Measurements from ENCODE around the gene CUL3.

The CUL3 gene

DNA sequence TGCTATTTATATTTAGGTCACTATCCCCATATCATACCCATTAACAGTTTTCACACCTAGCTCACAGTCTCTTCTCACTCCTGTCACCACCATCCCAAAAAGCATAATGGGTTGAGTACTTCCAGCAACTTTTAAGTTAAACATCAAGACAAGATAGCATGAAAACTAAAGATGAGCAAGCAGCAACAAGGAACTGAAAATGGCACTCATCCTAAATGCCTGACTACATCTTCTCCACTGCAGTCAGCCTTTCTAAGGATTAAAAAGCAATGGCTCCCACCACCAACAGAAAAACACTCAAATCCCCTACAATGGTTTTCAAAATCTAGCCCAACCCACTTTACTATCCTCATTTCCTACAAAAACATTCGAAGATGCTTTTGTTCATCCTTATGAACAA, 38.2 kb downstream of the CUL3 start:
- H3K4me1 ChIP-seq (ENCODE audit: control insufficient read depth in 1 of 2, insufficient read depth in 2 of 2, low read length in 2 of 2) = peaks cover 0 to 6% of the 10 kb centered on the region in 2 donors
- H3K36me3 ChIP-seq (ENCODE audit: control insufficient read depth in 1 of 2, insufficient read depth in 2 of 2, low read length in 2 of 2) = peaks cover 0 to 5% of the 10 kb centered on the region in 2 donors
- no peak overlapping the region for H3K4me3 ChIP-seq (ENCODE audit: low read depth in 1 of 2, low read length in 2 of 2)
- no peaks in the 10 kb centered on the region for H3K27me3 ChIP-seq (ENCODE audit: control insufficient read depth in 1 of 2, insufficient read depth in 2 of 2, low read length in 2 of 2)
- H3K27ac ChIP-seq (ENCODE audit: low read depth, low read length) = no peak overlapping the region
- H3K9ac ChIP-seq (ENCODE audit: low read depth in 1 of 2, low read length in 2 of 2) = no peak overlapping the region
- no peaks in the 10 kb centered on the region for H3K9me3 ChIP-seq (ENCODE audit: control insufficient read depth in 1 of 2, low read length in 2 of 2)

DNA sequence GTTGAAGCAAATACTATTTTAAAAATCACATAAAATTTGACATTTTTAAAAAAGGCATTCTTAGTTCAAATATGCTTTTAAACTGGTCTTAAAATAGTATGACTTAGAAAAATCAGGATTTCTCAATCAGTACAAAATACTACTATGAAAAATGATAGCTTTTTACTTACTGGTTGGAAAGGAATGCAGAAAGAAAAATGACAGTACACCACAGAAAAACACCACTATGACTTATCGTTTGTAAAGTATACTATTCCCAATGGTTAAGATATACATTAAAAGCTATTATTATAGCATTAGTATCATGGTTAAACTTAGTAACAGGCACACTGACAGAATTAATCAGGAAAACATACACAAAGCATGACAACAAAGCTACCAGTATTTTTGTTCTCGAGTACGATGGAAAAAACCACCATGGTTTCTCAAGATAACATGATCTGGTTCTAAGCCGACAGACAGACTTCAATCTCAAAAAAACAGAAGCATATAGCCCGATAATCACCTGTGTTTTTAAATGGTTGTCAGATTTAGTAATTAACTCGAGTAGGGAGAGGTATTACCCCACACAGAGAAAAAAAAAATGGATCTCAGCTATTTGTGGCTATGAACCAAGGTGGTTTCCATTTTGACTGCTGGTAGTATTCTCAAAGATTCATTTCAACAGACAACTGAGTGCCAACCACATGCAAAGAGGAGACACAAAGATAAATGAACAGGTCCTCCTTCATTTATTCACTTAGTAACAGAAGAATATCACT, 39.1 kb downstream of the CUL3 start:
- peaks cover 0 to 5% of the 10 kb centered on the region in 2 donors for H3K36me3 ChIP-seq (ENCODE audit: control insufficient read depth in 1 of 2, insufficient read depth in 2 of 2, low read length in 2 of 2)
- no peak overlapping the region for H3K27ac ChIP-seq (ENCODE audit: low read depth, low read length)
- peaks cover 0 to 6% of the 10 kb centered on the region in 2 donors for H3K4me1 ChIP-seq (ENCODE audit: control insufficient read depth in 1 of 2, insufficient read depth in 2 of 2, low read length in 2 of 2)
- H3K9ac ChIP-seq (ENCODE audit: low read depth in 1 of 2, low read length in 2 of 2) = no peak overlapping the region
- H3K9me3 ChIP-seq (ENCODE audit: control insufficient read depth in 1 of 2, low read length in 2 of 2) = no peaks in the 10 kb centered on the region
- H3K4me3 ChIP-seq (ENCODE audit: low read depth in 1 of 2, low read length in 2 of 2) = no peak overlapping the region
- no peaks in the 10 kb centered on the region for H3K27me3 ChIP-seq (ENCODE audit: control insufficient read depth in 1 of 2, insufficient read depth in 2 of 2, low read length in 2 of 2)

DNA sequence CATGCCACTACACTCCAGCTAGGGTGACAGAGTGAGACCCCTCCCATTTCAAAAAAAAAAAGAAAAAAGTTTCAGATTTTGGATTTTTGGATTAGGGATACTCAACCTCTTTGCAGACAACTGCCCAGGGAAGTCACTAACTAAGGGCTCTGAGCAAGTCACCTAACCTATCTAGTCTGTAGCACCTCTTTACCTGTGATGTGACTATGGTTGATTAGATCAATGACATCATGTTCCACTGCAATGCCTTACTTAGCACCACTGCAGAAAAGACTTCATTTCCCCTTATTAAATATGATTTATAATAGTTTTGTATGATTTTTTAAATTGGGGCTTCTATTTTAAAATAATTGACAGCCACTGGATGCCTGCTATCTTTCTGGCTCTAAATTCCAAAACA, 41.2 kb downstream of the CUL3 start:
- H3K27me3 ChIP-seq (ENCODE audit: control insufficient read depth in 1 of 2, insufficient read depth in 2 of 2, low read length in 2 of 2) = no peaks in the 10 kb centered on the region
- H3K9ac ChIP-seq (ENCODE audit: low read depth in 1 of 2, low read length in 2 of 2) = no peak overlapping the region
- peaks cover 4 to 16% of the 10 kb centered on the region in 2 donors for H3K36me3 ChIP-seq (ENCODE audit: control insufficient read depth in 1 of 2, insufficient read depth in 2 of 2, low read length in 2 of 2)
- no peaks in the 10 kb centered on the region for H3K9me3 ChIP-seq (ENCODE audit: control insufficient read depth in 1 of 2, low read length in 2 of 2)
- peaks cover 0 to 6% of the 10 kb centered on the region in 2 donors for H3K4me1 ChIP-seq (ENCODE audit: control insufficient read depth in 1 of 2, insufficient read depth in 2 of 2, low read length in 2 of 2)
- H3K4me3 ChIP-seq (ENCODE audit: low read depth in 1 of 2, low read length in 2 of 2) = no peak overlapping the region
- no peak overlapping the region for H3K27ac ChIP-seq (ENCODE audit: low read depth, low read length)

DNA sequence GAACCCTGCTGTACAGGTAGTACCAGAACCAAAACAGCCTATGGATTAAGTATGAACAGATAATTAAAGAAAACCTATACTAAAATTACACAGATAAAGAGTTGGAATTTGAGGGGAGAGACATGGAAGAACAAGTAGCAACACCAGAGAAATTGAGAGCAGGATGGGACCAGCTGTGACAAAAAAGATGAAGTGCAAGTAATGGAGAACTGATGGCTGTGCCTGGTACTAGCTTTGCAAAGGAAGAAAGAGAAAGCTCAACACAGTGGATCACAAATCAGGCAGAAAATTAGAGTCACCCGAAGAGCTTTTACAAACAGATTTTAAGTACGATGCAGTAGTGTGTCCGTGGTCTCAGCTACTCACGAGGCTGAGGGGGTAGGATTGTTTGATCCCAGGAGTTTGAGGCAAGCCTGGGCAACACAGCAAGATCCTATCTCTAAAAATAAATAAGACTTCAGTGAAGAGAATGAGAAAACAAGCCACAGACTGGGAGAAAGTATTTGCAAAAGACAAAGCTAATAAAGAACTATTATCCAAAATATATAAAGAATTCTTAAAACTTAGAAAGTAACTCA, 46.5 kb downstream of the CUL3 start:
- H3K9ac ChIP-seq (ENCODE audit: low read depth in 1 of 2, low read length in 2 of 2) = no peak overlapping the region

DNA sequence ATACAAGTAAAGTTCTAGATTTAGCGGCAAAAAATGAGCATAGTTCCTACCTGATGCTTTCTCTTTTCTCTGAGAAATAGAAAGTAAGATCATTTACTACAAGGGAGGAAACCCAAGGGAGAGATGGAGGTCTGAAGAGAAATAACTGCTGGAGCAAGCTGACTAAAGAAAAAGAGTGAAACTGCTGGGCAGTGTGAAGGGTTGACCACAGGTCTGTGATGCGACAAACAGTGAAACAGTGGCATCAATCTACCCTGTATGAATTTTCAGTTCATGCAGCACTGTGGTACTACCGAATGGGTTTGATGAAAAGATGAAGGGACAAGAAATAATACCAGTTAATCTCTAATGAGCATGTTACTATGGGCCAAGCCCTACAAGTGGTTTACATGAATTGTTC, 52.2 kb downstream of the CUL3 start:
- Histone ChIP-seq H3K9ac (ENCODE audit: low read depth in 1 of 2, low read length in 2 of 2) (no peak overlapping the region), H3K36me3 (ENCODE audit: control insufficient read depth in 1 of 2, insufficient read depth in 2 of 2, low read length in 2 of 2) (peaks cover 8 to 11% of the 10 kb centered on the region in 2 donors), H3K27ac (ENCODE audit: low read depth, low read length) (no peak overlapping the region), H3K4me1 (ENCODE audit: control insufficient read depth in 1 of 2, insufficient read depth in 2 of 2, low read length in 2 of 2) (no peaks in the 10 kb centered on the region), H3K9me3 (ENCODE audit: control insufficient read depth in 1 of 2, low read length in 2 of 2) (no peaks in the 10 kb centered on the region), H3K4me3 (ENCODE audit: low read depth in 1 of 2, low read length in 2 of 2) (no peak overlapping the region), H3K27me3 (ENCODE audit: control insufficient read depth in 1 of 2, insufficient read depth in 2 of 2, low read length in 2 of 2) (no peaks in the 10 kb centered on the region)

More for the DNA sequence above, 46.5 kb downstream of the CUL3 start:
- Histone ChIP-seq H3K9me3 (ENCODE audit: control insufficient read depth in 1 of 2, low read length in 2 of 2) (no peaks in the 10 kb centered on the region), H3K27me3 (ENCODE audit: control insufficient read depth in 1 of 2, insufficient read depth in 2 of 2, low read length in 2 of 2) (no peaks in the 10 kb centered on the region), H3K36me3 (ENCODE audit: control insufficient read depth in 1 of 2, insufficient read depth in 2 of 2, low read length in 2 of 2) (peaks cover 4 to 23% of the 10 kb centered on the region in 2 donors), H3K4me1 (ENCODE audit: control insufficient read depth in 1 of 2, insufficient read depth in 2 of 2, low read length in 2 of 2) (no peaks in the 10 kb centered on the region), H3K4me3 (ENCODE audit: low read depth in 1 of 2, low read length in 2 of 2) (no peak overlapping the region), H3K27ac (ENCODE audit: low read depth, low read length) (no peak overlapping the region)

DNA sequence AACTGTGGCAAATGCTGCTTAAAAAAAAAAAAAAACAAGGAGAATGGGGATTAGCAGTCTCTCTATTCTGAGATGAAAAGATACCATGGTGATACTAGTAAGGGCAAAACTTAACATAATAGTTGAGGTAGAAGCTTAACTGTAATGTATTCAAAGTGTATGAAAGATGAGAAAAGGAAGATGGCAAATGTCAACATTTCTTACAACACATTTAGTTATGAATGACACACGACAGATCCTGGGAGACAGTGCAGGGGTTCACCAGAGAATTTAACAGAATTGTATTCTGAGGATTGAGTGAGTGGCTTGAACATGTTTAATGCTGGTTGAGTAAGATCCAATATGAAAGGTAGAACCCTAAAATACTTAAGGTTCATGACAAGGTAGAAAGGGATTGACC, 52.7 kb downstream of the CUL3 start:
- Histone ChIP-seq H3K4me3 (ENCODE audit: low read depth in 1 of 2, low read length in 2 of 2) (no peak overlapping the region), H3K4me1 (ENCODE audit: control insufficient read depth in 1 of 2, insufficient read depth in 2 of 2, low read length in 2 of 2) (no peaks in the 10 kb centered on the region), H3K27me3 (ENCODE audit: control insufficient read depth in 1 of 2, insufficient read depth in 2 of 2, low read length in 2 of 2) (no peaks in the 10 kb centered on the region), H3K27ac (ENCODE audit: low read depth, low read length) (no peak overlapping the region), H3K36me3 (ENCODE audit: control insufficient read depth in 1 of 2, insufficient read depth in 2 of 2, low read length in 2 of 2) (peaks cover 8 to 11% of the 10 kb centered on the region in 2 donors), H3K9ac (ENCODE audit: low read depth in 1 of 2, low read length in 2 of 2) (no peak overlapping the region), H3K9me3 (ENCODE audit: control insufficient read depth in 1 of 2, low read length in 2 of 2) (no peaks in the 10 kb centered on the region)

DNA sequence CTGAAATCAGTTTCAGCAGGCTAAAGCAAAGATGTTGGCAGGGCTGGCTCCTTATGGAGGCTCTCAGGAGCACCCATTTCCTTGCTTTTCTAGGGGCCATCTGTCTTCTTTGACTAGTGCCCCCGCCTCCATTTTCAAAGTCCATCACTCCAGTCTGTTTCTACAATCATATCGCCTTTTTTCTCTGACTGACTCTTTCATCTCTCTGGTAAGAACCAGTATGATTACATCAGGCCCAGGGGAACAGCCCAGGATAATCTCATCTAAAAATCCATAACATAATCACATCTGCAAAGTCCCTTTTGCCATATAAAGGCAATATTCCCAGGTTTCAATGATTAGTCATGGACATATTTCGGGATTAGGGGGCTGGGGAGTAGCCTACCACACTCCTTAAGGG, 57.0 kb downstream of the CUL3 start:
- Histone ChIP-seq H3K27ac (ENCODE audit: low read depth, low read length) (no peak overlapping the region), H3K9me3 (ENCODE audit: control insufficient read depth in 1 of 2, low read length in 2 of 2) (no peaks in the 10 kb centered on the region), H3K27me3 (ENCODE audit: control insufficient read depth in 1 of 2, insufficient read depth in 2 of 2, low read length in 2 of 2) (no peaks in the 10 kb centered on the region), H3K4me1 (ENCODE audit: control insufficient read depth in 1 of 2, insufficient read depth in 2 of 2, low read length in 2 of 2) (peaks cover 10 to 15% of the 10 kb centered on the region in 2 donors), H3K9ac (ENCODE audit: low read depth in 1 of 2, low read length in 2 of 2) (no peak overlapping the region), H3K36me3 (ENCODE audit: control insufficient read depth in 1 of 2, insufficient read depth in 2 of 2, low read length in 2 of 2) (peaks cover 4 to 8% of the 10 kb centered on the region in 2 donors), H3K4me3 (ENCODE audit: low read depth in 1 of 2, low read length in 2 of 2) (no peak overlapping the region)

DNA sequence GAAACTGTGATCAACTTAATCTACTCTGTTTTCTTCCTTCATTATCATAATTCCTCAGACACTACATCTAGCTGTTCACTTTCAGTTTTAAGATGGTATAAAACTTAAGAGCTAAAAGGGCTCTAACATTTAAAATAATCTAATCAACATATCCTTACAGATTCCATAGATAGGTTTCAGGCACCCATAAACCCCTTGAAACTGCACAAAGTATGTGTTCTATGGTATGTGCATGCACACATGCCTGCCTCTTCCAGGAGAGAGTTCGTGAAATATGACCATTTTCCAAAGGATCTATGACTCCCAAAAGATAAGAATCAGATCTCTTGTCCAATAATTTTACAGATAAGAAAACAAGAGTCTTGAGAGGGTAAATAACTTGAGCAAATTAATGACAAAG, 59.4 kb downstream of the CUL3 start:
- Histone ChIP-seq H3K27ac (ENCODE audit: low read depth, low read length) (no peak overlapping the region), H3K4me1 (ENCODE audit: control insufficient read depth in 1 of 2, insufficient read depth in 2 of 2, low read length in 2 of 2) (peaks cover 10 to 15% of the 10 kb centered on the region in 2 donors)

DNA sequence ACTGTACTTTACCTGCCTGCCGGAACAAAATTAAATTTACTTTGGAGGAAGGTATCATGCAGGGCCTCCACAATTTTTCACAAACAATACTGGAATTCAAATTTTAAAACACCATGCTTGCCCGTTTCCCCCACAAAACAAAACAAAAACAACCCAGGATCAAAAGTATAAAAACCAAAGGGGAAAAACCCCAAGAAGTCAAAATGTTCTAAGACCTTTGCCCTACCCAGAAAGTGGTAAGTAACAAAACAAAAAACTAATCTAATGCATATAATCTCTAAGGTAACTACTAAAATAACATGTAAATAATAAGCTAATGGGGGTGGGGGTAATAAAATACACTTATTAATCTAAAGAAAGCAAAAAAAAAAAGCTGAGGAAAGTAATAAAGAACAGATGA, 60.5 kb downstream of the CUL3 start:
- H3K9ac ChIP-seq (ENCODE audit: low read depth in 1 of 2, low read length in 2 of 2) = no peak overlapping the region
- peaks cover 0 to 2% of the 10 kb centered on the region in 2 donors for H3K36me3 ChIP-seq (ENCODE audit: control insufficient read depth in 1 of 2, insufficient read depth in 2 of 2, low read length in 2 of 2)
- H3K27ac ChIP-seq (ENCODE audit: low read depth, low read length) = no peak overlapping the region

More for the DNA sequence above, 59.4 kb downstream of the CUL3 start:
- H3K36me3 ChIP-seq (ENCODE audit: control insufficient read depth in 1 of 2, insufficient read depth in 2 of 2, low read length in 2 of 2) = peaks cover 0 to 4% of the 10 kb centered on the region in 2 donors
- no peak overlapping the region for H3K9ac ChIP-seq (ENCODE audit: low read depth in 1 of 2, low read length in 2 of 2)
- H3K27me3 ChIP-seq (ENCODE audit: control insufficient read depth in 1 of 2, insufficient read depth in 2 of 2, low read length in 2 of 2) = no peaks in the 10 kb centered on the region
- no peaks in the 10 kb centered on the region for H3K9me3 ChIP-seq (ENCODE audit: control insufficient read depth in 1 of 2, low read length in 2 of 2)
- H3K4me3 ChIP-seq (ENCODE audit: low read depth in 1 of 2, low read length in 2 of 2) = no peak overlapping the region

DNA sequence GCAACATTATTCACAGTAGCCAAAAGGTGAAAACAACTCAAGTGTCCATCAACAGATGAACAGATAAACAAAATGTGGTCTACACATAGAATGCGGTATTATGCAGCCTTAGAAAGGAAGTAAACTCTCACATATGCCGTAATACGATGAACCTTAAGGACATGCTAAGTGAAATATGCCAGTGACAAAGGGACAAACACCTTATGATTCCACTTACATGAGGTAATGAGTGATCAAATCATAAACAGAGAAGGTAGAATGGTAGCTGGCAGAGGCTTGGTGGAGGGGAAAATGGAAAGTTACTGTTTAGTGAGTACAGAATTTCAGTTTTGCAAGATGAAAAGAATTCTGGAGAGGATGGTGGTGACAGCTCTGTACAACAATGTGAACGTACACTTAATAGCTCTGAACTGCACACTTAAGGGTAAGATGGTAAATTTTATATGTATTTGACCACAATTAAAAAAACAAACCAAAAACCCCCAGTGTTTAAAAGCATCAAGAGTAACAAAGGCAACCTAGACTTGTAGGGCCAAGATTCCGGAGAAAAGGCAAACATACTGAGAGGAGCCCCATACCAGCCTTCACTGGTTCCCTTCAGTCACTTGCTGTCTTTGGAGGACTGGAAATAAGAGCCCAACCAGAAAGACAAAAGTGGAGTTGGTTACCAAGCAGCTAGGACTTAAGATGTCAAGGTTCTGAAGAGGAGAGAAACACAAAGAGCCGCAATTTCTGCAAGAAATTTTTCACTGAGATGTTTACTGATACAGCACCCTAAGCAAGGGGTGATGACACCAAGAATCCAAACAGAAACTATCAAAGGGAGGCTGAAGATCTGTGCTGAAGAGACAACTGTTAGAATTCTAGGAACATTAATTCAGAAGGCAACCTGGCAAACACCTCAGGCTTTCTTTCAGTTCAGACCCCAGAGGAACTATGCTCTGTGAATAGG, 61.3 kb downstream of the CUL3 start:
- H3K4me3 ChIP-seq (ENCODE audit: low read depth in 1 of 2, low read length in 2 of 2) = no peak overlapping the region
- no peaks in the 10 kb centered on the region for H3K27me3 ChIP-seq (ENCODE audit: control insufficient read depth in 1 of 2, insufficient read depth in 2 of 2, low read length in 2 of 2)
- no peaks in the 10 kb centered on the region for H3K9me3 ChIP-seq (ENCODE audit: control insufficient read depth in 1 of 2, low read length in 2 of 2)
- no peak overlapping the region for H3K27ac ChIP-seq (ENCODE audit: low read depth, low read length)
- no peaks in the 10 kb centered on the region for H3K36me3 ChIP-seq (ENCODE audit: control insufficient read depth in 1 of 2, insufficient read depth in 2 of 2, low read length in 2 of 2)
- H3K9ac ChIP-seq (ENCODE audit: low read depth in 1 of 2, low read length in 2 of 2) = no peak overlapping the region
- peaks cover 22 to 24% of the 10 kb centered on the region in 2 donors for H3K4me1 ChIP-seq (ENCODE audit: control insufficient read depth in 1 of 2, insufficient read depth in 2 of 2, low read length in 2 of 2)

More for the DNA sequence above, 60.5 kb downstream of the CUL3 start:
- H3K4me3 ChIP-seq (ENCODE audit: low read depth in 1 of 2, low read length in 2 of 2) = no peak overlapping the region
- H3K9me3 ChIP-seq (ENCODE audit: control insufficient read depth in 1 of 2, low read length in 2 of 2) = no peaks in the 10 kb centered on the region
- peaks cover 20 to 21% of the 10 kb centered on the region in 2 donors for H3K4me1 ChIP-seq (ENCODE audit: control insufficient read depth in 1 of 2, insufficient read depth in 2 of 2, low read length in 2 of 2)
- no peaks in the 10 kb centered on the region for H3K27me3 ChIP-seq (ENCODE audit: control insufficient read depth in 1 of 2, insufficient read depth in 2 of 2, low read length in 2 of 2)

All from duodenal mucosa (tissue), 2 donors.